HG02763 (cell line): ENCODE data around the gene ZNF273.
"Not testable (repeated sequence)": the region's sequence is repeated elsewhere in the genome, so short reads cannot be mapped to it uniquely, and the experiment has no call there.

ENCODE experiments used
- ATAC-seq: cut with Tn5 transposase; IDR thresholded peaks from one replicate; pipeline ENCODE4 v1.9.1; 2021; ENCODE audit warnings: mild to moderate bottlenecking, moderate library complexity; ENCODE audit not compliant: unreplicated experiment

The ZNF273 gene

DNA sequence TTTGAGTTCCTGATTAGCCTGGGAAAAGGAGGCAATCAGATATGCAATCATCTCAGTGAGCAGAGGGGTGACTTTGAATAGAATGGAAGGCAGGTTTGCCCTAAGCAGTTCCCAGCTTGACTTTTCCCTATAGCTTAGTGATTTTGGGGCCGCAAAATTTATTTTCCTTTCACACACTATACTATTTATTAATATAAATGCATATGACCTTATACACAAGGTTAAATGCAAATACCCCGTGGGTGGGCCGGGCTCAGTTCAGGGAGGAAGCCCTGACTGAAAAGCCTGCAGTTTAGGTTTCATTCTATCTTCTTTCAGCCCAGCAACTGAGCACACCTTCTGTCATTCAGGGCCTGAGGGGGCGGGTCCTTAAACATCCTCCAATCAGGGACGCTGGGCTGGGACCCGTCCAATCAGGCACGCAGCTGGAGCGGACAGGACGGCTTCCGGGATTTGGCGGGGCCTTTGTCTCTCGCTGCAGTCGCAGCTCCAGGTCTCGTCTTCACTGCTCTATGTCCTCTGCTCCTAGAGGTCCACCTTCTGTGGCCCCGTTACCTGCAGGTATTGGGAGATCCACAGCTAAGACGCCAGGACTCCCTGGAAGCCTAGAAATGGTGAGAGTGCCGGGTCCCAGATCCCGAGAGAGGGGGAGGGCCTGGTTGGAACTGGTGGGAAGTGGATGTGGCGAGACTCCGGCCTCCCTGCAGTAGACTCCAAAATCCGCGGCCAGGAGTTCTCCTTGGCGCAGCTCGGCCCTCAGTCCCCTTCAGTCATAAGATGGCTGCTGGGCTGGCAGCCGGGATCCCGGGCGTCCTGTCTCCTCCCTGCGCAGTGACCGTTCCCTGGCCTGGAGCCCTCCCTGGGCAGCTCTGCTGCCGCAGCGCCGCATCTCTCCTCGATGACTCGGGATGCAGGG is at the start of gene ZNF273:
TSS of gene ZNF273 (plus strand) at position 468 of the 916 bp plus-strand sequence. CDS start at position 513, 45 bp downstream.
- peak; percentile 99 for ATAC-seq

DNA sequence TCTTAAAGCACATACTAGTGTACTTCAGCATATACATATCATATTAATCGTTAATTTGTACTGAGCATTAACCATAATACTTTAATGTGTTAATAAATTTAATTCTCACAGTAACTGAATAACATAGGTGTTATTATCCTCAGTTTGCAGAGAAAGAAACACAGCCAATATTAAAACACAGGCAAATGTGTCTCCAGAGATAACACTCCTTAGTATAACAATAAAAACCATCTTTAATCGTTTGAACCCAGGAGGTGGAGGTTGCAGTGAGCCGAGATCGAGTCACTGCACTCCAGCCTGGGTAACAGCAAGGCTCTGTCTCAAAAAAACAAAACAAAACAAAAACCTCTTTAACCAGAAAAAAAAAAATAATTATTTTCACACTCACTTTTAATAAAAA is 49.4 kb upstream of the ZNF273 start:
- ATAC-seq = no peak

DNA sequence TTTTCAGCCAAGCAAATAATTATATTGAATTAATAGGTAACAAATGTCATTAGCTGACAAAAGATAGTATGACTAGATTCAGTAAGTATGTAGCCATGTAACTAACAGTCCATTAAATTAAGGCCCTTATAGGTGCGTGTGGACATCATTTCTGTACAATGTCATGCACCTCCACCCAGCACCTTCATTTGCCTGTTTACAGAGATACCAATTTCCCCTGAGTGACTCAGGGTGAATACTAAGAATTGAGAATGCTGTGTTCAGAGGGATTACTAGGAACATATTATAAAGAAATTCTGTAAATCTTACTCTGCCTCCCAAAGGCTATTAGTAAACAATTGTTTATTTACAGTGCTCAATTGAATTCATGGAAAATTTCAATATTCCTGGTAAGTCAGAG is 48.1 kb upstream of the ZNF273 start:
- no peak for ATAC-seq

DNA sequence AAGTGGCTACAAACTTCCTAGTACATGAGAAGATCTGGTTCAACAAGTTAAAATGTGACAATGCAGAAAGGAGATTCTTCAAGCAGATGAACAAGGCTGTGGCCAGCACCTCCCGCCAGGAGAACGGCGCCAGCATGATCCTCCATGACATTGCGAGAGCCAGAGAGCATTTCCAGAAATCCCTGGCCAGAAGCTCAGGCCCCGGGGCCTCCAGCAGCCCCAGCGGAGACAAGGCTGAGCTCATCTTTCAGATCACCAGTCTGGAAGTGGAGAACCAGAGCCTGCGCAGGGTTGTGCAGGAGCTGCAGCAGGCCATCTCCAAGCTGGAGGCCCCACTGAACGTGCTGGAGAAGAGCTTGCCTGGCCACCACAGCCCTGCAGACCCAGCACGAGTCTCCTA is 40.1 kb upstream of the ZNF273 start:
- no peak for ATAC-seq

DNA sequence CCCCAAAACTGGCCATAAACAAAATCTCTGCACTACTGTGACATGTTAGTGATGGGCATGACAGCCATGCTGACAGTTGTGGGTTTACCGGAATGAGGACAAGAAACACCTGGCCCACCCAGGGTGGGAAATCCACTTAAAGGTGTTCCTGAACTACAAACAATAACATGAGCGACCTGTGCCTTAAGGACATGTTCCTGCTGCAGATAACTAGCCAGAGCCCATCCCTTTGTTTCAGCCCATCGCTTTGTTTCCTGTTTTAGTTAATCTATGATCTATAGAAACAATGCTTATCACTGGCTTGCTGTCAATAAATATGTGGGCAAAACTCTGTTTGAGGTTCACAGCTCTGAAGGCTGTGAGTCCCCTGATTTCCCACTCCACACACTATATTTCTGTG is 39.5 kb upstream of the ZNF273 start:
- not testable (repeated sequence) for ATAC-seq

DNA sequence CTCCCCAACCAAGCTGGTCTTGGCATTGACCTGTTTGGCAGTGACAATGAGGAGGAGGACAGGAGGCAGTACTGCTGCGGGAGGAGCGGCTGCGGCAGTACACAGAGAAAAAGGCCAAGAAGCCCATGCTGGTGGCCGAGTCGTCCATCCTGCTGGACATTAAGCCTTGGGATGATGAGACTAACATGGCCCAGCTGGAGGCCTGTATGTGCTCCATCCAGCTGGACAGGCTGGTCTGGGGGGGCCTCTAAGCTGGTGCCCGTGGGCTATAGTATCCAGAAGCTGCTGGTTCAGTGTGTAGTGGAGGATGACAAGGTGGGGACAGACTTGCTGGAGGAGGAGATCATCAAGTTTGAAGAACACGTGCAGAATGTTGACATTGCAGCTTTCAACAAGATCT is 39.1 kb upstream of the ZNF273 start:
- no peak for ATAC-seq

DNA sequence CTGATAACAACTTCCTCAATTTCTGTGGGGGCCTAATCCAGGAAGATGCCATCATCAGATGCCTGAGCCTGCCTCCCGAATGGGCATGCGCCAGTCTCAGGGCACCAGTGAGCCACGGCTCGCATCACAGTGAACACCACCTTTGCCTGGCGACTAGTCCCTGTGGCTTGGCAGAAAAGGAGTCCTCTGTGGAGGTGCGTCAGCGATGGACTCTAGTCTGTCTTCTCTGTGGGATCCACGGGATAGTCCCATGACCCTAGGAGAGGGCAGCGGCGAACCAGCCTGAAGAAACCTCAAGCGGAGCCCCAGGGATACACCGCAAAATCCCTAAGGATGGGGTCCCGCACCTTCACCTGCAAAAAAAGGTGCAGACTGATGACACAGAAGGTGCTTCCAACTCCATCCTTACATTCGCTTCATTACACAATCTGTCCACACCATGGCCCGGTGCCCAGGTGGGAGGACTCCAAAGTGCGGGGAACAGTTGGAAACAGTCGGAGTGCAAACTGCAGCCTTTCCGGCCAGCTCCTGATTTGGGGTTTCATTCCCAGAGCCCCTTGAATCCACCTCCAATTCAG is 35.1 kb upstream of the ZNF273 start:
- ATAC-seq = no peak

DNA sequence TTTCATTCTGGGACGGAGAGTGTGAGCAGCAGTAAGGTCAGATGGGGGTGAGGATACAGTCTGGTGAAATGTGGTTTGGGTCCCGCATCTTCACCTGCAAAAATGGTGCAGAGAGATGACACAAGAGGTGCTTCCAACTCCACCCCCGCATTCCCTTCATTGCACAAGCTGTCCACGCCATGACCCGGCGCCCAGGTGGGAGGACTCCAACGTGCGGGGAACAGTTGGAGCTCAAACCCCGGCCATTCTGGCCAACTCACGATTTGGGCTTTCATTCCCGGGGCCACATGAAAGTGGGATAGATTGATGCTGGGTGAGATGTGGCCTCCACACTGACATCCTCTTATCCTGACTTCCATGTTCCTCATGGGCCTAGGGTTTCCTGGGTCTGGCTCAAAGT is 34.6 kb upstream of the ZNF273 start:
- no peak for ATAC-seq

DNA sequence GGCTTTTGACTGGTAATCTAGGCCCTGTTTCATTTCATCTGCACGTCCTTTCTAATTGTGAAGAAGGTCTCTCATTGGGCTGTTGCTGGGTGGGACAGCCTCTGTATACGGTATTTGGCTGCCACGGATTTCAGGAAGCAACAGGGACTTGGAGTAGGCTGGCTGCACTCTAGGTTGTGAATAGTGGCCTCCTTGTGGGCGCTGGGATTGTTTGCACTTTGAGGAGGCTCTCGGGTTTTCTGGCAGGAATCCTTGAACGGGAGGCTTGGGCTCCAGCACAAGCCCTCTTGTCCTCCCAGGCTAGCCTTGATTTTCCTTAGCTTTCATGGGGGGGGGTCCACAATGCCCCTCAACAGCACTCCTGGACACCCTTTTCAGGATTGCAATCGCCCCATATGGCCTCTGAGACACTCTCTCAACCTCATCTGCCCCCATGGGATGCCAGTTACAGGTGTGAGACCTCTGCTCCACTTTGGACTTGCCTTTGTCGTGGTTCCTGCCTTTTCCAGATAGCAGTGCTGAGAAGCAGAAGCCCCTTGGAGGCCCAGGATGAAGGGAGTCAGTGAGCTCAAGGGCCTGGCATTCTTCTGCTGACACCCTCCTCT is 33.9 kb upstream of the ZNF273 start:
- no peak for ATAC-seq

DNA sequence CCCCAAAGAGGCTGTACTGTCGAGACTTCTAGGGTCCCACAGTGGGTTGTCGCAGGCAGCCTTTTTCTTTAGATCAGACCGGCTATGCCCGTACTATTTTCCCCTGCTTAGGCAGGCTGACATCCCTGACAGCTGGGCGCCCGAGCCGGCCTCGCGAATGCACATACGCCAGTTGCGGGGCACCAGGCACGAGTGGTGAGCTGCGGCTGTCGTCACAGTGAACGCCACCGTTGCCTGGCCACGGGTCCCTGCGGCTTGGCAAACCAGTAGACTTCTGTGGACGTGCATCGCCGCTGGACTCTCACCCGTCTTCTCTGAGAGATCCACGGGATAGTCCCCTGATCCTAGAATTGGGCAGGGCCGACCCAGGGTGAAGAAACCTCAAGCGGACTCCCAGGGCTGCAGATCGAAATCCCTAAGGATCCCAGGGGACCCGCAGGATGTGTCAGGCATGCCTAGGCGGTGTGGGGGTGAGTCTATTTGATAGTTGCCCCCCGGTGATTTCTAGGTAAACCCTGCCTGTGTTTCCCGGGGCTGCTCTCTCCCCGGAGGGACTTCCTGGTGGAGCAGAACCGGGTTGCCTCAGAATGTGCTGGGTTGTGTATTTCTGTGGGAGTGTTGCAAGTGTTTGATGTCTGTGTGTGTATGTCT is 33.0 kb upstream of the ZNF273 start:
- ATAC-seq = no peak

DNA sequence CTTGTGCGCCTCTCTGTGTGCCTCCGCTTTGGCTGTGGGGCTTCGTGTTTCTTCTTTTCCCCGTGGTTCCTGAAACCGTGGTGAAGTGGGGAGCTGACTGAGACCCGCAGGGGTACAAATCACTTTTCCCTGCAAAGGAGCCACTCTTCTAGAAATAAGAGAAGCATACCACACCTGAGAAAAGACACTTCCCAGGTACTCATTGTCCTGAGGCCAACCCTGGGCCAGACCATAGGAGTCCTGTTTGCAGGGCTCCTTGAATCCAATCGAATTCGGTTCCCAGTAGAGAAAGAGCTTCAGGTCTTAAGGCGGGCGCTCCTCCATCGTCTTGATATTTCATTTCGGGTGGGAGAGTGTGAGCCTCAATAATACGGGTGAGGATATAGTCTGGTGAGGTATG is 32.4 kb upstream of the ZNF273 start:
- no peak for ATAC-seq

DNA sequence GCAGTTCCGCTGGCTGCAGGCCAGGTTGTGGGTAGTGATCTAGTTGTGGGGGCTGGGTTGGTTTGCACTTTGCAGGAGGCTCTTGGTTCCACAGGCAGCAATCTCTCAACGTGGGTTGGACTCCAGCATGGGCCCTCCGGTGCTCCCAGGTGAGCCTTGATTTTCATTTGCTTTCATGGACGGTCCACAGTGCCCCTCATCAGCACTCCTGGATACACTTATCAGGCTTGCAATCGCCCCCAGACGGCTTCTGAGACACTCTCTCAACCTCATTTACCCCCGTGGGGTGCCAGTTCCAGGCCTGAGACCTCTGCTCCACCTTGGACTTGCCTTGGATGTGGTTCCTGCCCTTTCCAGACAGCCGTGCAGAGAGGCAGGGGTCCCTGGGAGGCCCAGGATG is 31.3 kb upstream of the ZNF273 start:
- ATAC-seq = no peak

DNA sequence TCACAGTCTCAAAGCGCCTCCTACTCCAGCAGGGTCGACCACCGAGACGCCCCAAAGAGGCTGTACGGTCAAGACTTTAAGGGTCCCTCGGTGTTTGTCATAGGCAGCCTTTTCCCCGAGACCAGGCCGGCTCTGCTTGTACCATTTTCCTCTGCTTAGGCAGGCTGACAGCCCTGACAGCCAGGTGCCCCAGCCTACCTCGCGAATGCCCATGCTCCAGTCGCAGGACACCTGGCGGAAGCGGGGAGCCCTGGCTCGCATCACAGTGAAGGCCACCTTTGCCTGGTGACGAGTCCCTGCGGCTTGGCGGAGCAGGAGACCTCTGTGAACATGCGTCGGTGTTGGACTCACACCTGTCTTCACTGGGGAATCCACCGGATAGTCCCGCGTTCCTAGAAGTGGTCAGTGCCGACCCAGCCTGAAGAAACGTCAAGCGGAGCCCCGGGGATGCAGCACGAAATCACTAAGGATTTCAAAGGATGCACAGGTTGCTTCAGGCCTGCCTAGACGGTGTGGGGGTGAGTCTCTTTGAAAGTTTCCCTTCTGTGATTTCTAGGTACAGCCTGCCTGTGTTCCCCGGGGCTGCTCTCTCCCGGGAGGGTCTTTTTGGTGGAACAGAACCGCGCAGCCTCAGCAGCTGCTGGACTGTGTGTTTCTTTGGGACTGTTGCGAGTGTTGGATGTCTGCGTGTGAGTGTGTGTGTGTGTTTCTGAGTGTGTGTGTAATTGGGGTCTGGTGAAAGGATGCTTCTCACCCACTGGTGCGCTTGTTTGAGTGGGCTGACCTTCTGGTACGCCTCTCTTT is 30.5 kb upstream of the ZNF273 start:
- ATAC-seq = no peak

DNA sequence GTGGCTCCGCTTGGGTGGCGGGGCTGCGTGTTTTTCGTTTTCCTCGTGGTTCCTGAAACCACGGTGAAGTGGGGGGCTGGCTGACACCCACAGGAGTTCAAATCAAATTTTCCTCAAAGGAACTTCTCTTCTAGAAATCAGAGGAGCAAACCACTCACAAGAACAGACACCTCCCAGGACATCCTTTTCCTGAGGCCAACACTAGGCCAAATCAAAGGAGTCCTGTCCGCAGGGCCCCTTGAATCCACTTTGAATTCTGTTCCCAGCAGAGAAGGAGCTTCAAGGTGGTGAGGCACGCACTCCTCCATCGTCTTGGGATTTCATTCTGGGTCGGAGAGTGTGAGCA is 29.9 kb upstream of the ZNF273 start:
- no peak for ATAC-seq

DNA sequence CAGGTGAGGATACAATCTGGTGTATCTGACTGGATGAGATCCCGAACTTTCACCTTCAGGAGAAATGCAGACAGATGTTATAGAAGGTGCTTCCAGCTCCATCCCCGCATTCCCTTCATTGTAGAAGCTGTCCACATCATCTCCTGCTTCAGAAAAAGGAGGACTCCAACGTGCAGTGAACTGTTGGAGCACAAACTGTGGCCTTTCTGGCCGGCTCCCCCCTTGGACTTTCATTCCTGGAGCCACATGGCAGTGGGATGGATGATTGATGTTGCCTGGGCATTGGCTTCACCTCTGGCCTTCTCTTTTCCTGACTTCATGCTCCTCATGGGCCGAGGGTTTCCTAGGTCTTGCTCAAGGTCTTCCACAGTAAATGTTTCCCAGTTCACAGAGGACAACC is 29.6 kb upstream of the ZNF273 start:
- no peak for ATAC-seq

DNA sequence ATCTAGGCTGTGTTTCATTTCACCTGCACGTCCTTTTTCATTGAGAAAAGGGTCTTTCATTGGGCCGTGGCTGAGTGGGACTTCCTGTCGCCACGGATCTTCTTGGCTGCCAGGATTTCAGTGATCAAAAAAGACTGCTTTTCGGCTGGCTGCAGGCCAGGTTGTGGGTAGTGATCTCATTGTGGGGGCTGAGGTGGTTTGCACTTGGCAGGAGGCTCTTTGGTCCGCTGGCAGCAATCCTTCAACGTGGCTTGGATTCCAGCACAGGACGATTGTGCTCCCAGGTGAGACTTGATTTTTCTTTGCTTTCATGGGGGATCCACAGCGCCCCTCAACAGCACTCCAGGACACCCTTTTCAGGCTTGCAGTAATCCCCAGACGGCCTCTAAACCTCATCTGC is 29.0 kb upstream of the ZNF273 start:
- no peak for ATAC-seq

DNA sequence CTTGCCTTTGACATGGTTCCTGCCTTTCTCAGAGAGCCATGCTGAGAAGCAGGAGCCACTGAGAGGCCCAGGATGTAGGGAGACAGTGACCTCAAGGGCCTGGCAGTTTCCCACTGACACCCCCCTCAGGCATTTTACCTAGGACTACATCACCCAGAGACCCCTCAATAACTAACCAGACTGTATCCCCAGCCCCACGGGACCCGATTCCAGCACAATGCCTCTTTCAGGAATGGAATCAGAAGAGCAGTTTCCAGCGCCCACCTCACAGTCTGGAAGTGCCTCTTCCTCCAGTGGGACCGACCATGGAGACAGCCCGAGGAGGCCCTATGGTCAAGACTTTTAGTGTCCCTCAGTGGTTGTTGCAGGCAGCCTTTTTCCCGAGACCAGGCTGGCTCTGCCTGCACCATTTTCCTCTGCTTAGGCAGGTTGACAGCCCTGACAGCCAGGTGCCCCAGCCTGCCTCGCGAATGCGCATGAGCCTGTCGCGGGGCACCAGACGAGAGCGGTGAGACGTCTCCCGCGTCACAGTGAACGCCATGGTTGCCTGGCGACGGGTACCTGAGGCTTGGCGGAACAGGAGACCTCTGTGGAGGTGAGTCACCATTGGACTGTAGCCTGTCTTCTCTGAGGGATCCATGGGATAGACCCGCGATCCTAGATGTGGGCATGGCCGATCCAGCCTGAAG is 28.4 kb upstream of the ZNF273 start:
- ATAC-seq = no peak

DNA sequence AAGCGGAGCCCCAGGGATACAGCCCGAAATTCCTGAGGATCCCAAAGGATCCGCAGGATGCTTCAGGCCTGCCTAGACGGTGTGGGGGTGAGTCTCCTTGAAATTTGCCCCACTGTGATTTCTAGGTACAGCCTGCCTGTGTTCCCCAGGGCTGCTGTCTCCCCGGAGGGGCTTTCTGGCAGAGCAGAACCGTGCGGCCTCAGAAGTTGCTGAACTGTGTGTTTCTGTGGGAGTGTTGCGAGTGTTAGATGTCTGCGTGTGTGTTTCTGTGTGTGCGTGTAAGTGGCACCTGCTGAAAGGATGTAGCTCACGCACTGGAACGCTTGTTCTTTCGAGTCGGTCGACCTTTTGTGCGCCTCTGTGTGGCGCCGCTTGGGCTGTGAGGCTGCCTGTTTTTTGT is 27.8 kb upstream of the ZNF273 start:
- no peak for ATAC-seq

DNA sequence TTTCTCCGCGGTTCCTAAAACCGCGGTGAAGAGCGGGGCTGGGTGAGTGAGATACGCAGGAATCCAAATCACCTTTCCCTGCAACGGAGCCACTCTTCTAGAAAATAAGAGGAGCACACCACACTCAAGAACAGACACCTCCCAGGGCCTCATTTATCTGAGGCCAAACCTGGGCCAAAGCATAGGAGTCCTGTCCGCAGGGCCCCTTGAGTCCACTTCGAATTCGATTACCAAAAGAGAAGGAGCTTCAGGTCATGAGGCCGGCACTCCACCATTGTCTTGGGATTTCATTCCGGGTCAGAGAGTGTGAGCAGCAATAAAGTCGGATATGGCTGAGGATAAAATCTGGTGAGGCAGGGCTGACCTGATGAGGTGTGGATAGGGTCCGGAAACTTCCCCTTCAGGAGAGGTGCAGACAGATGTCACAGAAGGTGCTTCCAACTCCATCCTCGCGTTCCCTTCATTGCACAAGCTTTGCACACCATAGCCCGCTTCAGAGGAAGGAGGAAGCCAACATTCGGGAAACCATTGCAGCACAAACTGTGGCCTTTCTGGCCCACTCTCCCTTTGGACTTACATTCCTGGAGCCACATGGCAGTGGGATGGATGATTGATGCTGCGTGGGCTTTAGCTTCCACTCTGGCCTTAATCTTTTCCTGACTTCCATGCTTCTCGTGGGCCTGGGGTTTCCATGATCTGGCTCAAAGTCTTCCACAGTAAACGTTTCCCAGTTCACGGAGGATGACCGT is 27.2 kb upstream of the ZNF273 start:
- ATAC-seq = no peak
